H9 (cell line): ENCODE data around the gene ZNF423. TPM values are rescaled to one million over a fixed set of nuclear protein-coding genes. Genes with fewer than 3 reads are reported as not detected.
A peak's percentile ranks its signal among the peaks of the same experiment; 100 is the strongest.

Experiments used
- DNase-seq: peaks from one replicate; pipeline ENCODE4 v3.0.0-alpha.2; 2017
- H2AFZ ChIP-seq: one replicate; pipeline ENCODE4 v1.6.1; 2013; ENCODE audit warnings: mild to moderate bottlenecking, low read length, control low read depth, moderate library complexity
- H2AK5ac ChIP-seq: 2 replicates; pipeline ENCODE4 v1.6.1; 2013; ENCODE audit warnings: low read length, control low read depth, mixed read lengths; ENCODE audit not compliant: insufficient read length
- H2BK120ac ChIP-seq: one replicate; pipeline ENCODE4 v1.6.1; 2013; ENCODE audit warnings: low read depth, mild to moderate bottlenecking, low read length, control low read depth, inconsistent platforms; ENCODE audit not compliant: poor library complexity, severe bottlenecking
- H2BK12ac ChIP-seq: 2 replicates; pipeline ENCODE4 v1.6.1; 2013; ENCODE audit warnings: low read length, control low read depth, mixed read lengths, low read depth; ENCODE audit not compliant: insufficient read length
- H2BK15ac ChIP-seq: 2 replicates; pipeline ENCODE4 v1.6.1; 2013; ENCODE audit warnings: low read depth, low read length, control low read depth
- H2BK20ac ChIP-seq: one replicate; pipeline ENCODE4 v1.6.1; 2013; ENCODE audit warnings: low read depth, mild to moderate bottlenecking, low read length, control low read depth, inconsistent platforms; ENCODE audit not compliant: poor library complexity, severe bottlenecking
- H2BK5ac ChIP-seq: 2 replicates; pipeline ENCODE4 v1.6.1; 2013; ENCODE audit warnings: low read length, control low read depth, mixed read lengths; ENCODE audit not compliant: insufficient read length
- H3K14ac ChIP-seq: 2 replicates; pipeline ENCODE4 v1.6.1; 2013; ENCODE audit warnings: low read length, control low read depth; ENCODE audit not compliant: insufficient read depth
- H3K18ac ChIP-seq: 2 replicates; pipeline ENCODE4 v1.6.1; 2013; ENCODE audit warnings: low read depth, mild to moderate bottlenecking, mixed read lengths, low read length, control low read depth; ENCODE audit not compliant: insufficient read length
- H3K23ac ChIP-seq: 2 replicates; pipeline ENCODE4 v1.6.1; 2013; ENCODE audit warnings: low read length, control low read depth, mixed read lengths, low read depth; ENCODE audit not compliant: insufficient read length
- H3K23me2 ChIP-seq: 2 replicates; pipeline ENCODE4 v1.6.1; 2013; ENCODE audit warnings: low read depth, mild to moderate bottlenecking, mixed read lengths, low read length, control low read depth; ENCODE audit not compliant: insufficient read length, poor library complexity, severe bottlenecking
- H3K27ac ChIP-seq: 2 replicates; pipeline ENCODE4 v1.5.1; 2013; ENCODE audit warnings: low read length, control low read depth, mixed read lengths, low read depth; ENCODE audit not compliant: insufficient read length
- H3K27me3 ChIP-seq: 2 replicates; pipeline ENCODE4 v1.6.1; 2013; ENCODE audit warnings: low read length, control low read depth, inconsistent platforms; ENCODE audit not compliant: insufficient read depth
- H3K4ac ChIP-seq: 2 replicates; pipeline ENCODE4 v1.6.1; 2013; ENCODE audit warnings: low read depth, mild to moderate bottlenecking, control low read depth, inconsistent platforms, low read length, moderate library complexity
- H3K4me1 ChIP-seq: 2 replicates; pipeline ENCODE4 v1.6.1; 2013; ENCODE audit warnings: low read length, control low read depth, inconsistent platforms; ENCODE audit not compliant: insufficient read depth
- H3K4me2 ChIP-seq: 2 replicates; pipeline ENCODE4 v1.6.1; 2013; ENCODE audit warnings: low read length, control low read depth, mixed read lengths; ENCODE audit not compliant: insufficient read length, insufficient read depth
- H3K56ac ChIP-seq: 2 replicates; pipeline ENCODE4 v1.6.1; 2013; ENCODE audit warnings: low read depth, mild to moderate bottlenecking, mixed read lengths, low read length, control low read depth; ENCODE audit not compliant: insufficient read length
- H3K79me1 ChIP-seq: 2 replicates; pipeline ENCODE4 v1.6.1; 2013; ENCODE audit warnings: low read depth, mild to moderate bottlenecking, moderate library complexity, low read length, control low read depth, inconsistent platforms; ENCODE audit not compliant: insufficient read depth, poor library complexity, severe bottlenecking
- H3K79me2 ChIP-seq: 2 replicates; pipeline ENCODE4 v1.6.1; 2013; ENCODE audit warnings: low read length, control low read depth, inconsistent platforms; ENCODE audit not compliant: insufficient read depth
- H3K9ac ChIP-seq: 2 replicates; pipeline ENCODE4 v1.6.1; 2013; ENCODE audit warnings: low read length, control low read depth, mixed read lengths; ENCODE audit not compliant: insufficient read length; ENCODE audit errors: extremely low read depth
- H3K9me3 ChIP-seq: one replicate; pipeline ENCODE4 v1.6.1; 2013; ENCODE audit warnings: low read depth, low read length, inconsistent platforms; ENCODE audit not compliant: control insufficient read depth
- H3T11ph ChIP-seq: one replicate; pipeline ENCODE4 v1.6.1; 2013; ENCODE audit warnings: mild to moderate bottlenecking, low read length, control low read depth, inconsistent platforms
- H4K20me1 ChIP-seq: one replicate; pipeline ENCODE4 v1.6.1; 2013; ENCODE audit not compliant: control insufficient read depth, insufficient read length, insufficient read depth
- H4K5ac ChIP-seq: 2 replicates; pipeline ENCODE4 v1.6.1; 2013; ENCODE audit warnings: low read depth, mild to moderate bottlenecking, mixed read lengths, low read length, control low read depth; ENCODE audit not compliant: insufficient read length
- H4K8ac ChIP-seq: replicated peaks from 2 replicates; pipeline ENCODE4 v1.6.1; 2013; ENCODE audit warnings: low read length, control low read depth, mixed read lengths, low read depth; ENCODE audit not compliant: insufficient read length
- H4K91ac ChIP-seq: 2 replicates; pipeline ENCODE4 v1.6.1; 2013; ENCODE audit warnings: low read depth, mild to moderate bottlenecking, moderate library complexity, mixed read lengths, low read length, control low read depth; ENCODE audit not compliant: insufficient read length
- H3K27ac Mint-ChIP-seq, 3 experiments: 2 replicates in 2 of 3; 3 replicates in 1 of 3; pipeline ENCODE4 v1.8.0; 2020 to 2021; ENCODE audit warnings: mixed read lengths in 3 of 3, mild to moderate bottlenecking in 1 of 3, moderate library complexity in 1 of 3
- H3K27me3 Mint-ChIP-seq: 2 replicates; pipeline ENCODE4 v1.8.0; 2021; ENCODE audit warnings: low read depth, mild to moderate bottlenecking, moderate library complexity, mixed read lengths
- H3K36me3 Mint-ChIP-seq, 3 experiments: 2 replicates in 2 of 3; 3 replicates in 1 of 3; pipeline ENCODE4 v1.8.0; 2020 to 2021; ENCODE audit warnings: low read depth in 3 of 3, mixed read lengths in 3 of 3; ENCODE audit not compliant: insufficient read depth in 1 of 3
- H3K4me1 Mint-ChIP-seq, 2 experiments: 2 replicates each; pipeline ENCODE4 v1.8.0; 2020; ENCODE audit warnings: mixed read lengths in 2 of 2
- H3K4me3 Mint-ChIP-seq, 2 experiments: 2 replicates in 1 of 2; 3 replicates in 1 of 2; pipeline ENCODE4 v1.8.0; 2020 to 2021; ENCODE audit warnings: mild to moderate bottlenecking in 2 of 2, mixed read lengths in 2 of 2, moderate library complexity in 1 of 2
- H3K9me3 Mint-ChIP-seq, 2 experiments: 2 replicates in 1 of 2; 3 replicates in 1 of 2; pipeline ENCODE4 v1.8.0; 2020; ENCODE audit warnings: mild to moderate bottlenecking in 2 of 2, mixed read lengths in 2 of 2, moderate library complexity in 1 of 2
- CTCF ChIP-seq: fragments of 200-600 bp; sonication (generic); conservative IDR thresholded peaks from 3 replicates; pipeline ENCODE4 v1.8.0; 2021; ENCODE audit warnings: antibody characterized with exemption, mild to moderate bottlenecking
- WGBS: extraction: QIAGEN DNeasy Blood & Tissue Kit; methylation state at CpG from one replicate; pipeline ENCODE4 v1.1.7; 2013; ENCODE audit warnings: missing lambda C conversion rate, low lambda C conversion rate, mixed read lengths; ENCODE audit not compliant: insufficient read length; ENCODE audit errors: extremely low coverage; 5-methylcytosine and 5-hydroxymethylcytosine counted together
- total RNA-seq: library from RNA; stranded (reverse); gene quantifications from 2 replicates; pipeline ENCODE4 v1.2.1, GENCODE V29; 2021

ZNF423 gene
- total RNA-seq, 1 experiment from 2014 or later = 51.5 TPM

DNA sequence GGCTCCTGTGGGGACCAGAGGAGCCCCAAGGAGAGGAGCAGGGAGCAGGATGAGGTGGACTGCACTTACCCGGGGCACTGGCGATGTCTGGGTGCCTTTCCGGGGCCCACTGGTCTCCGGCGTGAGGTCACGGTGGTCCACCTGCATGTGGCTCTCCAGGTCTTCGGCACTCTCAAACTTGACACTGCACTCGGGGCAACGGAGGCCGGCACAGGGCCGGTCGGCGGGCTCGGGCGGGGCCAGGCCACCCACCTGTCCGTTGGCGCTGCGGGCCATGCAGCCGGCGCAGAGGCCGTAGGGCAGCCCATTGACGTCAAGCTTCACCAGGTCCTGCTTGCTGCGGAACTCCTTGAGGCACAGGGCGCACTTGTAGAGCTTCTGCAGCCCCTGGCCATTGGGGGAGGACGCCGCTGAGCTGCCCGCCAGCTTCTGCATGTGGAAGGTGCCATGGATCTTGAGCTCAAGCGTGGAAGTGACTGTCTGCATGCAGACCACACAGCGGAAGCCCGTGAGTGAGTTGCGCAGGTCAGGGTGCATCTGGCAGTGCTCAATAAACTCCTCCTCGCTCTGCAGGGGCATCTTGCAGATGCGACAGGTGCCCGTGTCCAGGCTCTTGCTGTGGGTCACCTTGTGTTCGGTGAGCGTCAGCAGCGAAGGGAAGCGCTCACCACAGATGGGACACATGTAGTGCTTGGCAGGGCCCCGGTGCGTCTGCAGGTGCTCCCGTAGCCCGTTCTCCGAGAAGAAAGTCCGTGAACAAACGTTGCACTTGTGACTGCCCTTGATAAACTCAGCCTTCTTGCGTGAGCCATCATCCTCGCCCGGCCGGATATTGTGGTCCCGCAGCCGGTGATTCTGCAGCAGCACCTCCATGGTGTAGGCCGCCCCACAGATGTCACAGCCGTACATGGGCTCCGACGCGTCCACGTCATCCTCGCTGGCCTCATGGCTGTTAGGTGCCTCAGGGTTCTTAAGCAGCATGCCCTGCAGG, 220.0 kb downstream of the ZNF423 start:
- DNase-seq = peak; percentile 21
- no peak overlapping the region for H4K5ac ChIP-seq
- H2AFZ ChIP-seq = no peak overlapping the region
- no peak overlapping the region for H2BK20ac ChIP-seq
- no peak overlapping the region for H2BK120ac ChIP-seq
- no peak overlapping the region for H3K23ac ChIP-seq
- H3K27ac ChIP-seq = no peak overlapping the region
- peaks cover 8% of the 10 kb centered on the region; the same call in 1 of the 2 replicates for H3K4me1 ChIP-seq
- H3K56ac ChIP-seq = no peak overlapping the region
- no peak overlapping the region; the same call in 1 of the 2 replicates for H3K14ac ChIP-seq
- Mint-ChIP-seq H3K9me3 (no peaks in the 10 kb centered on the region; a peak in 2 of 5 replicates), H3K27me3 (no peaks in the 10 kb centered on the region), H3K27ac (no peak overlapping the region), H3K4me3 (no peak overlapping the region), H3K4me1 (peaks cover 24 to 32% of the 10 kb centered on the region in 2 experiments), H3K36me3 (peaks cover 29 to 41% (median 29%) of the 10 kb centered on the region in 3 experiments)
- H3K9ac ChIP-seq = no peak overlapping the region
- no peak overlapping the region for H3T11ph ChIP-seq
- H3K4ac ChIP-seq = no peak overlapping the region
- no peak overlapping the region for H2BK15ac ChIP-seq
- H3K9me3 ChIP-seq = no peaks in the 10 kb centered on the region
- no peak overlapping the region for H4K8ac ChIP-seq
- no peak overlapping the region for H2BK5ac ChIP-seq
- H3K4me2 ChIP-seq = no peak overlapping the region
- H3K27me3 ChIP-seq = no peaks in the 10 kb centered on the region
- no peaks in the 10 kb centered on the region for H4K20me1 ChIP-seq
- H2AK5ac ChIP-seq = no peak overlapping the region
- no peak overlapping the region for H3K18ac ChIP-seq
- H4K91ac ChIP-seq = no peak overlapping the region
- TF ChIP-seq CTCF = no peak
- H3K79me1 ChIP-seq = no peaks in the 10 kb centered on the region
- H3K79me2 ChIP-seq = no peaks in the 10 kb centered on the region
- H2BK12ac ChIP-seq = no peak overlapping the region
- H3K23me2 ChIP-seq = no peaks in the 10 kb centered on the region
- no CpG with 5 or more reads among the region's 58 CpGs for WGBS
